Cerebellar nuclear complex (tissue), 1 donor: ENCODE measurements around the gene GSG1L.
A peak's percentile ranks its signal among the peaks of the same experiment; 100 is the strongest.

Experiments used
- DNase-seq, 2 experiments: peaks; one replicate each; lab custom pipeline; 2025; lab: John Stamatoyannopoulos, UW

GSG1L gene

DNA sequence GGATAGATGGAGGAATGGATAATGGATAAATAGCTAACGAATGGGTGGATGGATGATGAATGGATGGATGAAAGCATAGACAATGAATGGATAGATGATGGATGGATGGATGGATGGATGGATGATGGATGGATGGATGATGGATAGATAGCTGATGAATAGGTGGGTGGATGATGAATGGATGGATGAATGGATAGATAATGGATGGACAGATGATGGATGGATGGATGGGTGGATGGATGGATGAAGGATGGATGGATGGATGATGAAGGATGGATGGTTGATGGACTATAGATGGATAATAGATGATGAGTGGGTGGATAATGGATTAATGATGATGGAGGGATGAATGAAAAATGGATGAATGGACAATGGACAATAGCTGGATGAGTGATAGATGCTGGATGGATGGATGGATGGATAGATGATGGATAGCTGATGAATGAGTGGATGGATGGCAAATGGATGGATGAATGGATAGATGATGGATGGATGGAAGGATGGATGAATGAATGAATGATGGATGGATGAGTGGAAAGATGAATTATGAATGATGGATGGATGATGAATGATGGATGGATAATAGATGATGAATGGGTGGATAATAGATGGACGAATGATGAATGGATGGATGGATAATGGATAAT is 273.8 kb downstream of the GSG1L start:
- no peak for DNase-seq

GRCh38 chr16:27789150-27789549 is 274.4 kb downstream of the GSG1L start:
- DNase-seq: no peak

DNA sequence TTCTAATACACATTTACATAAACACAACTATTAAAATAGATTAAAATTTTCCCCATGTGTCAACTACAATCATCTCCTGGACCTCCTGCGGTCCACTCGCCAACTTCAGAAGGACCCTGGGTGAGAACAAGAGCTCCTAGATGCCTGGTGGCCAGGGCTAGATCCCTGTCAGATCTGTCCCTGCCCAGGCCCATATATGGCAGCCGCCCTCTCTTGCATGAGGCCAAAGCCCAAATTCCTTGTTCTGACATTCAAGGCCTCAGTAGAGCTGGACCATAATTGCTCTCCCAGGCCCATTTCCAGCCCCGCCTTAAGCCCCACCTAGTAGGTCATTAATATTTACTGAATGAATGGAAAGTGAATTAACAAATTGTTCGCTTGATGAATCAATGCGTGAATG is 275.8 kb downstream of the GSG1L start:
- no peak for DNase-seq

- DNase-seq: no peak
Observed at GRCh38 chr16:27786923-27787625, 276.4 kb downstream of the GSG1L start.

GRCh38 chr16:27786221-27786922 is 277.1 kb downstream of the GSG1L start:
- DNase-seq: no peak

- no peak for DNase-seq
Observed at GRCh38 chr16:27785307-27785678, 278.2 kb downstream of the GSG1L start.

DNA sequence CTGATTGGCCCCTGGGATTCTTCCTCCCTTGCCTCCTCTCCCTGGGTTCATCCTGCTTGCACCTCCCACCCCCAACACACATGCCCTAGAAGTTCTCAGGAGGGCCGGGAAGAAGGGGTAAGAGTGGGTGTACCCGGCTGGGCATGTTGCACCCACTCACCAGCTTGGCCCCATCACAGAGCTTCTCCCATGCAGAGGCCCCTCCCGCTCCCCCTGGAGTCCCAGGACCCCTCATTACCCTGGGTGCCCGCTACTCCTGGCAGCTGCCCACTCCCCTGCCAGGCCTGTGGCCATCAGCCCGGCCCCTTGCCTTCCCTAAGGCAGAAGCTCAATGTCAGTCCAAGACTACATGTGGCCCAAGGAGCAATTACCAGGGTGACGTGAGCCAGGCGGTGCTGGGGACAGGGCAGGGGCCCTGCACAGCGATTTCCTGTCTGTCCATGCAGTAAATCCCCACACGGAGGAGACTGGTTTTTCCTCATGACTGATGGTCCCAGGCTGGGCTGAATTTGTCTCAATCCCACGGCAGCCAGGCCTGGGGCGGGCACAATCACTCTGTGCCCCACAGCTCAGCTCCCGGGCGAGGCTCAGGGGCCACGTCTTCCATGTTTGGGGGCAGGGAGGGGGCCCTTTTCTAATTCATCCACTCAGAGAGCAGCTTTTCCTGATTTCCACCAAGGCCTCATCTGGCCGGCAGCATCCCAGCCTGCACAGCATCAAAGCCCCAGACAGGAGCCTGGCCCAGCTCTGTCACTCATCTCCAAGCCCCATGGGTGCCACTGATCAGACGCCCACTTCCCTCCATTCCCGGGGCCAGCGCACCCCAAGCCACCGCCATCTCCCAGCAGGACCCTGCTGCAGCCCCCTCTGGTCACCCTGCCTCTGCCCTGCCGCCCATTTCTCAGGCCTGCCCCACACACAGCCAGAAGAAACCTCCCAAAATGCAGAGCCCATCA is 278.9 kb downstream of the GSG1L start:
- DNase-seq: no peak

GRCh38 chr16:27781981-27782880 is 281.3 kb downstream of the GSG1L start:
- DNase-seq: no peak

GRCh38 chr16:27781195-27781524 is 282.4 kb downstream of the GSG1L start:
- DNase-seq: no peak

DNA sequence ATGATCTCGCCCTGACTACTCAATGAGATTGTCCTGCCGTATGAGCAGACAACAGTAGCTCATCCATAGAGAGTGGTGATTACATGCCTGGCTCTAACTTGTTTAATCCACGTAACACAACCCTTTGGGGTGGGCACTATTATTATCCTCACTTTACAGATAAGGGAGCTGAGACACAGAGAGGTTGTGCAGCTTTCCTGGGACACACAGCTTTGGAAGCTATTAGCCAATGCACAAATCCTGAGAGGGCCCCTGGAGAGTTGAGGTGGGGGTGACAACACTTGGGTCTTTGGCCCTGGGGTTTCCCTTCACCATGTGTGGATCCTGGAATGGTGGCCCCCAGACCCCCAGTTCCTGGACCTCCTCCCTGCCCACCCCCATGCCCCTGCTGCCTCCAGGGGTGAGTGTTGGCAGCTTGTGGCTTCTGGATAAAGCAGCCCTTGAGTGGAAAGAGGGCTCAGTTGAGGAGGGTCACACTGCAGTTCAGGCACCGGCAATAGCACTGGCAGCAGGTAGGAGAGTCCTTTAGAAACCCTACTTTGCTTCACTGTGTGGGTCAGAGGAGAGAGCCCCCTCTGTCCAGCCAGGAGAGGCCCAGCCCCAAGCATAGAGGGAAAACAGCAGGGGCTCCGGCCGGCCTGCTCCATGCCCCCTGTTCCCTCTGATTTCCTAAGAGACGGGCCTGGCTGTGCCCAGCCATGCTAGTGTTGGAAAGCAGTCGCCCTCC is 282.9 kb downstream of the GSG1L start:
- no peak for DNase-seq

- DNase-seq: no peak
Observed at GRCh38 chr16:27779641-27780164, 283.8 kb downstream of the GSG1L start.

DNA sequence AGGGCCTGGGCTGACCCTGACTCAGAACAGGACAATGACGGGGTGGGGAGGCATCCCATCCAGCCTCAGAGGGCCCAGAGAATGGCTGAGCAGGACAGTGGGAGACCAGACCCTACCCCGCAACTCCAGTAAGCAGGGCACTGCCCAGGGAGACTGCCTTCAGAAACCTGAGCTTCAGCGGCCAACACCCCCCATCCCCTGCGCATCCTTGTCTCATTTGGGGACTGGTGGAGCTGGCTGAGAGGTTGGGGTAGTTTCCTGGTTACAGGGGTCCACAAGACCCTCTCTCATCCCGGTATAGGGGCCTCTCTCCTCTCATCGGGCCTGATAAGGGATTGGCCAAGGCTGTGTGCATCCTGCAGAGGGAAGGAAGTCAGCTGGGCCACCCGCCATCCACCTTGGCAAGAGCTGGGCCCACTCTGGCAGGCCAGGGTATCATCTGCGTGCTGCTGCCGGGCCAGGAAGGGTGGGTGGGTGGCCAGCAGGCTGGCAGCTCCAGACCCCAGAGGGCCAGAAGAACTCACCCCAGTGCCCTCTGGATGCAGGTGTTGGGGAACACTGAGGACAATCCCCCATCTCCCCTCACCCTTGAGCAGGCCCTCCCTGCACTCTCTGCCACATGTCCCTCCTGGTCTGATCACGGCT is 284.5 kb downstream of the GSG1L start:
- DNase-seq: peak in 1 of 2 experiments; percentile 21

DNA sequence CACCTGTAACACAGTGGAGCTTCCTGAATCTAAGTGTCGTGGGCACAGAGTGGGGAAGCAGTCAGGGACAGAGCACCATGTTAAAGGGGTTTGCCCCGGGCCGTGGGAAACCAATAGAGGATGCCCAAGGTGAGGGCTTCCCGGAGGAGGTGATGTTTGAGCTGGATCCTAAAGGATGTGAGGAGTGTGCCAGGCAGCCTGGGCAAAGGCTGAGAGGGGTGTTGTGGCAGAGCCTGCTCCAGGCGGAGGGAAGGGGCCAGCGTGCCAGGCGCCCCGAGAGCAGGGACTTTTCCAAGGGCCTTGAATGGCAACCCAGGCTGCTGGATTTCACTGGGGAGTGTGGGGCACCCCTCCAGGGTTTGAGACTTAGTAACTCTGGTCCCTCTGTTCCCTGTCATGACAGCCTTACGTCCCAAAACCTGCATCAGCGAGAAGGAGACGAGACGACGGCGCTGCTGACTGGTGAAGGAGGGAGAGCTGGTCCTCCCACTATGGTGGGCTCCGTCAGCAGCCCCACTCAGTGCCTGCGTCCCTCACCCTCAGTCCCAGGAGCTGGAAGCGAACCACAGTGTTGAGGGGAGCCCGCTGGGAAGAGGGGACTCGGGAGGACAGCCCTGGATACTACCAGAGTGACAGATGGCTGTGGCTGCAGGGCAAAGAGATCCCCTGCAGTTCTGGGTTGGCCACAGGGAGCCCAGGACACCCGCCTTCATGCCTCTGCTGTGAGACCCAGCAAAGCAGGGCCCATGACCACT is 285.2 kb downstream of the GSG1L start:
- peak in 1 of 2 experiments; percentile 13 for DNase-seq

DNA sequence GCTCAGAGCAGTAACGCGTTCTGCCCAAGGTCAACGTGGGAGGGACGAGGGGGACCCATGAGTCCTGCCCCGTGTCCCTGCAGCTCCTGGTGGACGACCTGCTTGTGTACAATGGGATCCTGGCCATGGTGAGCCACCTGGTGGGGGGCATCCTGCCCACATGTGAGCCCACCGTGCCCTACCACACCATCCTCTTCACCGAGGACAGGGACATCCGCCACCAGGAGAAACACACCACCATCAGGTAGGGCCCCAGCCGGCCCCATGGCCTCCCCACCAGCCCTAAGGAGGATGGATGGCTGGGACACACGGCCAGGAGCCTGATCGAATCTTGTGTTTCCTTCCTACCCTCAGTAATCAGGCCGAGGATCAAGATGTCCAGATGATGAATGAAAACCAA is 286.0 kb downstream of the GSG1L start:
- DNase-seq: no peak

DNA sequence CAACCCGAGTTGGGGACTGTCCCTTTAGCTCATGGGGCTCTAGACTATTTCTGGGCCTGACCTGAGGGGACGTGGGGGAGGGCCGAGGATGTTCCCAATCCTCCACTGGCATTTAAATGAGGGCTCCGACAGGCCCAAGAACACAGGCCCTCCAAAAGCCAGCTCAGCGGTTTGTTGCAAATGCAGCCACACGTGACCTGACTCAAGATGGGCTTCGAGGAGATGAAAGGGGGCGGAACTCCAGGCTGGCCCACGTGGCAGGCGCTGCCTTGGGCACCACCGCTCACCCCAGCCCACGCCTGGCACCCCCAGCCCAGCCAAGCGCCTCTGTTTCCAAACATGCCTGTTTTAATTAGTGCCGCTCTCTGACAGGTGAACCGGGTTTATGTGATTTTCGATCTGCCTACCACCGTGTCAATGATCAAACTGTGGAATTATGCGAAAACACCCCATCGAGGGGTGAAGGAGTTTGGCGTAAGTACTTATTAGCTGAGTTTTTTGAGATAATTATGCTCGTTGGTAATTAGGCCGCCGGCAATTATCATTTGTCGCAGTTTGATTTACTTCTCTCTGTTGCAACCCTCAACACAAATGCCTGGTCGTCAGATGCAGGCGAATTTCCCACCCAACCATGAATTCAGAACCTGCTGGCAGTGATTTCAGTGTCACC is 286.8 kb downstream of the GSG1L start:
- no peak for DNase-seq

DNA sequence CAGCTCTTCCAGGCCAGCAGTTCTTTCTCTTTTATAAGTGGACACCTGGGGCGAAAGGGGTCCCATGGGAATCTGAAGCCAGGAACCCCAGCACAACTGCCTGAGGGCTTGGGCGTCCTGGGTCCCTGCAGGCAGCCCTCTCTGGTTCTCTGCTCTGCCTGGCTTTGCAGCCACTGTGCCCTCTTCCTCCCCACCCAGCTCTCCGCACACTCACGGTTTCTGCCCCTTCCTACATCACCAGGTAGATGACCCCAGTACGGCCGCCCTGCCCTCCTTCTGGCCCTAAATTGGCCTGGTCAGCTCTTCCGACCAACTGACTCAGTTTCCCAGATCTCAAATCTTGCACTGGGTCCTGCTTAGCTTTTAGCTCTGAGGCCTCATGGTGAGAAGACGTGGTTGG is 288.3 kb downstream of the GSG1L start:
- no peak for DNase-seq

GRCh38 chr16:27774779-27775178 is 288.7 kb downstream of the GSG1L start:
- no peak for DNase-seq

DNA sequence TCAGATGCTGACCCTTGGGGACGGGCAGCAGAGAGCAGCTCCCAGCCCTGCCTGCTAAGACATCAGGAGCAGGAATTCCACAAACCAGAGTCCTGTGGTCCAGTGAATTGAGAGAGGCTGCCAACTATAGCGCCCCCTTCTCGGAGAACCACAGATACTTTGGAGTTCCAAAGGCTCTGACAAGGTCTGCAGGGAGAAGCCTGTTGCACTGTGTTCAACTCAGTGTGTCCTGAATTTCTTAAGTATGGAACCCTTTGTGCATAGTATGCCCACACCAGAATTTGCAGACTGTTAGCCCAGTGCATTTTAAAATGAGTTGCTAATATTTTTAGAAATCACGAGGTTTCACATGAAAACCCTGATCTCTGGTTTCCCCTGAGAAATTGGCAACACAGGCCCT is 290.2 kb downstream of the GSG1L start:
- no peak for DNase-seq
